HFFc6 (cell line): ENCODE results near the gene PKD1L1. TPM values are rescaled to one million over a fixed set of nuclear protein-coding genes. Genes with fewer than 3 reads are reported as not detected.

Experiments used
- DNase-seq: peaks from one replicate; pipeline ENCODE4 v3.0.0-alpha.2; 2018
- H3K27ac Mint-ChIP-seq: 2 replicates; pipeline ENCODE4 v1.8.0; 2020; ENCODE audit warnings: mild to moderate bottlenecking, mixed read lengths
- H3K27me3 Mint-ChIP-seq: 2 replicates; pipeline ENCODE4 v1.8.0; 2021; ENCODE audit warnings: mild to moderate bottlenecking, moderate library complexity, mixed read lengths; ENCODE audit not compliant: insufficient read depth
- H3K36me3 Mint-ChIP-seq: 2 replicates; pipeline ENCODE4 v1.8.0; 2021; ENCODE audit warnings: low read depth, mixed read lengths
- H3K4me1 Mint-ChIP-seq: 2 replicates; pipeline ENCODE4 v1.8.0; 2020; ENCODE audit warnings: low read depth, mixed read lengths
- H3K4me3 Mint-ChIP-seq: 2 replicates; pipeline ENCODE4 v1.8.0; 2020; ENCODE audit warnings: mild to moderate bottlenecking, moderate library complexity, mixed read lengths
- H3K9me3 Mint-ChIP-seq: 2 replicates; pipeline ENCODE4 v1.8.0; 2020; ENCODE audit warnings: mild to moderate bottlenecking, mixed read lengths
- total RNA-seq, 6 experiments: library from RNA; stranded (reverse); fragmentation: NEBNext Ultra II Directional; extraction: Animal tissue kit (Norgen Biotek cat#: 25700); gene quantifications; 2 replicates in 1 of 6; 3 replicates in 5 of 6; pipeline ENCODE4 v1.2.3, GENCODE V29; 2021
- TF ChIP-seq, protein P1 (sequence below): fragments of 200-600 bp; sonication (generic); IDR thresholded peaks from 2 replicates; pipeline ENCODE4 v1.5.0; 2021; ENCODE audit warnings: antibody characterized with exemption, mild to moderate bottlenecking

The PKD1L1 gene
- total RNA-seq, 6 experiments from 2014 or later: 0.03 to 0.14 TPM; not detected in 4

- no peak for DNase-seq
- peak overlapping the region; percentile 50 for H3K27ac Mint-ChIP-seq
- no peaks in the 10 kb centered on the region for H3K36me3 Mint-ChIP-seq
- TF ChIP-seq, protein P1, sequence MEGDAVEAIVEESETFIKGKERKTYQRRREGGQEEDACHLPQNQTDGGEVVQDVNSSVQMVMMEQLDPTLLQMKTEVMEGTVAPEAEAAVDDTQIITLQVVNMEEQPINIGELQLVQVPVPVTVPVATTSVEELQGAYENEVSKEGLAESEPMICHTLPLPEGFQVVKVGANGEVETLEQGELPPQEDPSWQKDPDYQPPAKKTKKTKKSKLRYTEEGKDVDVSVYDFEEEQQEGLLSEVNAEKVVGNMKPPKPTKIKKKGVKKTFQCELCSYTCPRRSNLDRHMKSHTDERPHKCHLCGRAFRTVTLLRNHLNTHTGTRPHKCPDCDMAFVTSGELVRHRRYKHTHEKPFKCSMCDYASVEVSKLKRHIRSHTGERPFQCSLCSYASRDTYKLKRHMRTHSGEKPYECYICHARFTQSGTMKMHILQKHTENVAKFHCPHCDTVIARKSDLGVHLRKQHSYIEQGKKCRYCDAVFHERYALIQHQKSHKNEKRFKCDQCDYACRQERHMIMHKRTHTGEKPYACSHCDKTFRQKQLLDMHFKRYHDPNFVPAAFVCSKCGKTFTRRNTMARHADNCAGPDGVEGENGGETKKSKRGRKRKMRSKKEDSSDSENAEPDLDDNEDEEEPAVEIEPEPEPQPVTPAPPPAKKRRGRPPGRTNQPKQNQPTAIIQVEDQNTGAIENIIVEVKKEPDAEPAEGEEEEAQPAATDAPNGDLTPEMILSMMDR: no peak
- no peaks in the 10 kb centered on the region for H3K9me3 Mint-ChIP-seq
- H3K4me1 Mint-ChIP-seq: peaks cover 23% of the 10 kb centered on the region
- peaks cover 3% of the 10 kb centered on the region; the same call in 1 of the 2 replicates for H3K27me3 Mint-ChIP-seq
- H3K4me3 Mint-ChIP-seq: no peak overlapping the region
These were observed 223.1 kb downstream of the PKD1L1 start for GRCh38 chr7:47725031-47725780.

Other genes with a start within 250 kb of the PKD1L1 start
- gene HUS1, start 31.1 kb upstream of the PKD1L1 start, total RNA-seq: 10 to 100 TPM; 27.8 to 39.2 (median 34.6) TPM
- gene SUN3, start 80.6 kb upstream of the PKD1L1 start, total RNA-seq: 1 to 10 TPM in 4 of 6 experiments, not detected in 2; 1.1 to 2.1 (median 1.7) TPM
- gene C7orf57, start 87.1 kb upstream of the PKD1L1 start, total RNA-seq: under 1 TPM in 1 of 6 experiments, not detected in 5; 0.14 TPM
- 10 to 100 TPM; 14.3 to 26.5 (median 22.6) TPM for gene UPP1, start 140.8 kb upstream of the PKD1L1 start, total RNA-seq
- under 1 TPM in 5 of 6 experiments, not detected in 1; 0.02 to 0.08 (median 0.05) TPM for gene ABCA13, start 223.0 kb upstream of the PKD1L1 start, total RNA-seq